ENCODE results near the gene NOTO.

NOTO gene

DNA sequence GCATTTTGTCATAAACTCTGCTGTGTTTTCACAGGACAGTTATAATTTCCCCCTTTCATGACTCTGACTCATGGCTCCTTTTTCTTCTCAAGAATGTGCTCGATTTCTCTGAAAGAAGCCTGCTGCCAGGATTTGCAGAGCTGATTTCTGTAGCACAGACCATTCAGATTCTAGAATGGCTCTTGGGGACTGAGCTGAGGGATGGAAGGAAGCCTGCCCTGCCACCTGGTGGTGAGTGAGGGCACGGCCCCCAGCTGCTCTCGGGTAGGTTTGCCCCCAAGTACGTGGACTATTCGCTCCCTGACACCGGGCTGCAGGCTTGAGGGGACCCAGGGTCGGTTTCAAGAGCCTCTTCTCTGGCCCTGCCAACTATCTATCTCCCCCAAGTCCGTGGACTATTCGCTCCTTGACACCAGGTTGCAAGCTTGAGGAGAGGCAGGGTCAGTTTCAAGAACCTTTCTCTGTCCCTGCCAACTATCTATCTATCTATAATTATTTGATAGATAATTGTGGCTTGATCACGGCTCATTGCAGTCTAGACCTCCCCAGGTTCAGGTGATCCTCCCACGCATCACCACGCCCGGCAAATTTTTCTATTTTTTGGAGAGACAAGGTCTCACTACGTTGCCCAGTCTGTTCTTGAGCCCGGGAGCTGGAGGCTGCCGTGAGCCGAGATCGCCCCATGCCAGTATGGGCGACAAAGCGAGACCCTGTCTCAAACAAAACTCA, 10.2 kb downstream of the NOTO start:
- TF ChIP-seq, protein P1, sequence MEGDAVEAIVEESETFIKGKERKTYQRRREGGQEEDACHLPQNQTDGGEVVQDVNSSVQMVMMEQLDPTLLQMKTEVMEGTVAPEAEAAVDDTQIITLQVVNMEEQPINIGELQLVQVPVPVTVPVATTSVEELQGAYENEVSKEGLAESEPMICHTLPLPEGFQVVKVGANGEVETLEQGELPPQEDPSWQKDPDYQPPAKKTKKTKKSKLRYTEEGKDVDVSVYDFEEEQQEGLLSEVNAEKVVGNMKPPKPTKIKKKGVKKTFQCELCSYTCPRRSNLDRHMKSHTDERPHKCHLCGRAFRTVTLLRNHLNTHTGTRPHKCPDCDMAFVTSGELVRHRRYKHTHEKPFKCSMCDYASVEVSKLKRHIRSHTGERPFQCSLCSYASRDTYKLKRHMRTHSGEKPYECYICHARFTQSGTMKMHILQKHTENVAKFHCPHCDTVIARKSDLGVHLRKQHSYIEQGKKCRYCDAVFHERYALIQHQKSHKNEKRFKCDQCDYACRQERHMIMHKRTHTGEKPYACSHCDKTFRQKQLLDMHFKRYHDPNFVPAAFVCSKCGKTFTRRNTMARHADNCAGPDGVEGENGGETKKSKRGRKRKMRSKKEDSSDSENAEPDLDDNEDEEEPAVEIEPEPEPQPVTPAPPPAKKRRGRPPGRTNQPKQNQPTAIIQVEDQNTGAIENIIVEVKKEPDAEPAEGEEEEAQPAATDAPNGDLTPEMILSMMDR (IDR thresholded peaks at IDR 0.05) = peak; percentile 70

DNA sequence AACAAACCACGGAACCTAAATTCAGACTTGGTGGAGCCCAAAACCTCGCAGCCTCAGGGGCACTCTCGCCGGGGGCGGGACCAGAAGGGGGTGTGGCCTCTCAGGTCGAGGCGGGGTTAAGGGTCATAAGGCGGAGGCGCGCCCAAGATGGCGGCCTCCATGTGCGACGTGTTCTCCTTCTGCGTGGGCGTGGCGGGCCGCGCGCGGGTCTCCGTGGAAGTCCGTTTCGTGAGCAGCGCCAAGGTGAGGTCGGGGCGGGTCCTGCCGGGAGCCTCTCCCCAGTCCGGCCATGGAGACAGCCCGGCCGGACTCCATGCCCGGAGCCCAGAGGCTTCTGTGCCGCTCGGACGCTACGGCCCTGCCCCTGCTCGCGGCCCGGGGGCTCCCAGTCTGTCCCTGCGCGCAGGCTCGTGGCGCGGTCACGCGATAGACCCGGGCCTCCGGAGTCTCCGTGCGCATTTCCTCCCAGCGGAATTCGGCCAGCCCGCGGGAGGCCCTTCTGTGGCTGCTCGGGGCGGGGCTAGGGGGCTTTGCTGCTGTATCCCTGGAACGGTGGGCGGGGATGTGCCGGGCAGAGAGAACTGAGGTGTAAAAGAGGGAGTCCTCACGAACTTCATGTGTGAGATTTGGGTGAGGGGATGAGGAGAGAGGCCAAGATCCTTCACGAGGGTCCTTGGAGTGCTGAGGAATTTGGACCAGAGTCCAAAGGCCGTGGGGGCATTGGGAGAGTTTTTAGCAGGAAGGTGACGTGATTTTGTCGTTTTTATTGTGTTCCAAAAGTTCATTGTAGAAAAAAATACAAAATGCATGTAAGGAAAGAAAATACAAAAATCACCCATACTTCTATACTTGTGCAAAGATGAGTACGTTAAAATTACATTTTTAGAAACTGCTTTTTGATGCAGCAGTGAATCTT, 12.0 kb downstream of the NOTO start, which contains the start of gene SMYD5:
Gene SMYD5, plus strand, starts transcription at position 126 of the 916 bp plus-strand sequence. Its CDS starts 22 bp downstream, at position 148.
- TF ChIP-seq, protein P1 (IDR thresholded peaks at IDR 0.05) = no peak

DNA sequence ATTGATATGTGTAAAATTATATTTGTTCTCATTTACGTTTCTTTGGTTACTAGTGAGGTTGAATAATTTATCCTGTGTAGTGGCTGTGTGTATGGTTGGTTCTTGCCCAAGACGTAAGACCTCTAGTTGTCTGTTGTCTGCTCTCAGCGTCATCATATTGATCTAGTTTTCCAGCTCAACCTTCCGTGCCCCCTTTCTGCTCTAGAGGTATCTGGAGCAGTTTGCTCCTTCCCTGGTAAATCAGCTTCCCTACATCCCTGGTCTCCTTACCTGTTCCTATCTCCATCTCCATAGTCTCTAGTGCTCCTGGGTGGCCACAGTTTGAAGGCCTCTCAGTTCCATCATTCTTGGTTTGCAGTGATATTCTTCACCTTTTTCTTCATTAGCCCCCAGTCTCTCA, 12.9 kb downstream of the NOTO start:
- TF ChIP-seq, protein P1 (IDR thresholded peaks at IDR 0.05) = no peak

DNA sequence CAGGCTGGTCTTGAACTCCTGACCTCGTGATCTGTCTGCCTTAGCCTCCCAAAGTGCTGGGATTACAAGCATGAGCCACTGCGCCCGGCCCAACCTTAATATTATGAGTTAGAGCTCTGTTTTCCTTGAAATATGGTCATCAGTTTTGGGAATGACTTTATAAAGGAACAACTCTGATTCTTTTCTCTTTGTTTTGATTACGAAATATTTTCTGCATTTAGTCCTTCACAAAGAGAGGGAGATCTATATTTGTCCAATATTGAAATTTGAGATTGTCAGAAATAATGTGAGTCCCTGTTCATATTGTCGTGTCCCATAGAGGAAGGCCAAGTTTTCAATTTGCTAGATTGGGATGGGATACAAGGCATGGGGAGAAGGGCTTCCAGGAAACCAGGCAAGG, 14.8 kb downstream of the NOTO start:
- TF ChIP-seq, protein P1 (IDR thresholded peaks at IDR 0.05) = no peak

DNA sequence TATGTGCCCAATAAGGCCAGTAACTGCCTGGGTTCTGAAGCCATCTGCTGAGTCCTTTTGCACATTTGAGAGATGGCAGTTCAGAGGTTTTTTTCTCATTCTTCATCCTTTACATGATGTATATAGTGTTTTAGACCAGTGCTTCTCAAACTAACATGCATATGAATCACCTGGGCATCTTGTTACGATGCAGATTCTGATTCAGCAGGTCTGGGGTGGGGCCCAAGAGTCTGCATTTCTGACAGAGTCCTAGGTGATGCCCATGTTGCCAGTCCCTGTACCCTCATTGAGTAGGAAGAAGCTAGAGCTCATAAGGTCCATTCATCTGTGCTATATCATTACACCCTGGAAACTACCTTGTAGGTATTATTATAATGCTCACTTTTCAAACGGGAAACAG, 15.5 kb downstream of the NOTO start:
- TF ChIP-seq, protein P1 (IDR thresholded peaks at IDR 0.05) = no peak

DNA sequence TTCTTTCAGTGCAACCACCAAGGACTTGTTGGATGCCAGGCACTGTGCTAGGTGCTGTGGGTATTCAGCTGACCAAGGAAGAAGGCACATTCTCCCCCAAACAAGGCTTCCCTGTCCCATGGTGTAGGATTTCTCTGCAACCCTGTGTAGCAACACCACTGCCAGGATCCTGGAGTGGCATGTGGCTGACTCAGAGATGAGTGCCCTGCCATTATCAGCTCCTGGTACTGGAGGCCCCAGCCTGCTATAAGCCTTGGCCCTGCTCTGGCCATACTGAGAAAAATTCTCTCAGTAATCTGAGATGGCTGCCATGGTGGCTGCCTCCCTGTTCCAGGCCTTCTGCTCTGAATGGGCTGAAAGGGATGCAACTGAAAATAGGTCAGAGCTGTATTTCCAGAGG, 15.9 kb downstream of the NOTO start:
- TF ChIP-seq, protein P1 (IDR thresholded peaks at IDR 0.05) = no peak

DNA sequence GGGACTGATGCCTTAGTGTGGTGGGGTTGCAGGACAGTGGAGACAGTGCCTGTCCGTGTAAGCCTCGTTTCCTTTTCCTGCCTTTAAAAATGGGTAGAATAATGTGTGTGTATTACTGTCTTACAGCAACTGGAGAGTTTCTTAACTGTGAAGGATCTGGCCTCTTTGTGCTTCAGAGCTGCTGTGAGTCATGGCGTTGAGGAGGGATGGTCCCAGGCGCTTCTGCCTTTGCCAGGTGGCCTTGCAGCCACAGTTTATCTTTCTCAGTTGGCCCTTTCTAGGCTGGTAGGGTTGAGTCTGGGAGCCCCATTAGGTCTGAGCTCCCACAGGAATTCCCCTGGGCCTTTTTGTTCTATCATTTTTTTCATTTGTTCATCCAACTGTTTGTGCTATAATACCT, 21.4 kb downstream of the NOTO start:
- TF ChIP-seq, protein P1 (IDR thresholded peaks at IDR 0.05) = no peak

Measured in LNCAP (cell line).